HepG2 (cell line): Measurements from ENCODE around the gene KCNMA1. TPM values are rescaled to one million over a fixed set of nuclear protein-coding genes. Genes with fewer than 3 reads are reported as not detected.

Source experiments
- ATAC-seq: fragments of 200-7000 bp; cut with Tn5 transposase; 3 replicates; pipeline ENCODE4 v1.9.1; 2020; ENCODE audit warnings: mild to moderate bottlenecking, moderate library complexity
- BruUV-seq: library from RNA; stranded (reverse); fragments of 400-500 nt; replicated peaks from 2 replicates; lab custom pipeline; 2021; lab: Mats Ljungman, UMichigan
- CTCF ChIA-PET: fragments of 300-600 bp; formaldehyde crosslinking; extraction: SDS; loops from one replicate; lab custom pipeline; 2021; ENCODE audit warnings: low total read pairs, inconsistent platforms, low intra/inter-chr PET ratio; lab: Yijun Ruan, JAX
- POLR2A ChIA-PET: fragments of 350-600 bp; sonication (Branson Sonifier 250); formaldehyde crosslinking; loops from one replicate; lab custom pipeline; 2020; ENCODE audit warnings: antibody characterized with exemption, inconsistent platforms; lab: Yijun Ruan, JAX
- DNase-seq: peaks from one replicate; pipeline ENCODE4 v3.0.0-alpha.2; 2015; ENCODE audit warnings: low spot score
- FAIRE-seq: peaks from 3 replicates; lab custom pipeline; 2011; peaks lifted over from hg19 to GRCh38; lab: Jason Lieb, UNC
- H2AFZ ChIP-seq: one replicate; pipeline ENCODE4 v1.6.1; 2011; ENCODE audit warnings: low read length, inconsistent platforms
- H3K27ac ChIP-seq: fragments of 300-600 bp; 3 replicates; pipeline ENCODE4 v1.8.0; 2011; ENCODE audit warnings: mixed run types, mild to moderate bottlenecking, mixed read lengths, low read length, inconsistent platforms; ENCODE audit not compliant: insufficient read depth; ENCODE audit errors: extremely low read length
- H3K27me3 ChIP-seq, 2 experiments: fragments of 200-600 bp in 1 of 2; 2 replicates in 1 of 2; 3 replicates in 1 of 2; pipeline versions ENCODE4 v1.6.0 to v1.8.0; 2011; ENCODE audit warnings: low read length in 2 of 2, mild to moderate bottlenecking in 2 of 2, moderate library complexity in 2 of 2, inconsistent platforms in 1 of 2; ENCODE audit not compliant: insufficient read depth in 2 of 2, control insufficient read depth in 1 of 2
- H3K36me3 ChIP-seq, 2 experiments: fragments of 200-600 bp in 1 of 2; replicated peaks in 1 of 2; 2 replicates in 1 of 2; 3 replicates in 1 of 2; pipeline versions ENCODE4 v1.5.1 to v1.8.0; 2011; ENCODE audit warnings: low read length in 2 of 2, inconsistent platforms in 1 of 2; ENCODE audit not compliant: insufficient read depth in 2 of 2, control insufficient read depth in 1 of 2
- H3K4me1 ChIP-seq: 2 replicates; pipeline ENCODE4 v1.5.1; 2012; ENCODE audit warnings: low read length, inconsistent platforms; ENCODE audit not compliant: insufficient read depth
- H3K4me2 ChIP-seq: 2 replicates; pipeline ENCODE4 v1.6.0; 2011; ENCODE audit warnings: low read depth, low read length, inconsistent platforms
- H3K4me3 ChIP-seq, 3 experiments: fragments of 200-600 bp in 1 of 3; sonication (generic), shearing (Covaris generic) in 1 of 3; replicated peaks in 1 of 3; 2 replicates each; pipeline ENCODE4 v1.5.1; 2011 to 2016; ENCODE audit warnings: low read length in 3 of 3, inconsistent platforms in 2 of 3, low read depth in 2 of 3, mild to moderate bottlenecking in 2 of 3, control low read depth in 1 of 3, mixed read lengths in 1 of 3; ENCODE audit not compliant: insufficient read depth in 1 of 3
- H3K79me2 ChIP-seq: one replicate; pipeline ENCODE4 v1.6.1; 2011; ENCODE audit warnings: low read length, inconsistent platforms; ENCODE audit not compliant: insufficient read depth
- H3K9ac ChIP-seq: 2 replicates; pipeline ENCODE4 v1.6.0; 2011; ENCODE audit warnings: mild to moderate bottlenecking, low read depth, low read length, inconsistent platforms; ENCODE audit not compliant: insufficient read depth
- H3K9me3 ChIP-seq: 2 replicates; pipeline ENCODE4 v1.5.1; 2012; ENCODE audit warnings: mild to moderate bottlenecking, low read length
- H4K20me1 ChIP-seq: 2 replicates; pipeline ENCODE4 v1.6.0; 2011; ENCODE audit warnings: inconsistent platforms, mild to moderate bottlenecking, low read length, moderate library complexity; ENCODE audit not compliant: insufficient read depth
- ATAD3A ChIP-seq: sonication (generic); formaldehyde crosslinking; IDR thresholded peaks from 2 replicates; pipeline ENCODE4 v1.4.0; 2020; ENCODE audit warnings: missing genetic modification reagents
- HES4 ChIP-seq: sonication (generic); formaldehyde crosslinking; IDR thresholded peaks from 2 replicates; pipeline ENCODE4 v1.9.0; 2021; ENCODE audit warnings: mild to moderate bottlenecking, missing genetic modification reagents, borderline replicate concordance
- HOXA9 ChIP-seq: sonication (generic); formaldehyde crosslinking; IDR thresholded peaks from 2 replicates; pipeline ENCODE4 v1.8.1; 2022; ENCODE audit warnings: missing genetic modification reagents, mild to moderate bottlenecking, moderate library complexity, borderline replicate concordance
- MIER3 ChIP-seq: IDR thresholded peaks from 2 replicates; pipeline ENCODE4 v1.6.1; 2016; ENCODE audit warnings: missing compliant biosample characterization, borderline replicate concordance
- SKI ChIP-seq: fragments of 450-650 bp; IDR thresholded peaks from one replicate; pipeline ENCODE4 v1.6.1; 2018; ENCODE audit warnings: mild to moderate bottlenecking; ENCODE audit not compliant: partially characterized antibody
- ZFP36L2 ChIP-seq: sonication (generic); formaldehyde crosslinking; IDR thresholded peaks from 2 replicates; pipeline ENCODE4 v1.4.0; 2020; ENCODE audit warnings: missing genetic modification reagents
- ZMYM4 ChIP-seq: sonication (generic); formaldehyde crosslinking; IDR thresholded peaks from 2 replicates; pipeline ENCODE4 v1.8.1; 2023; ENCODE audit warnings: mild to moderate bottlenecking, missing genetic modification reagents
- ZNF101 ChIP-seq: sonication (generic); formaldehyde crosslinking; IDR thresholded peaks from 2 replicates; pipeline ENCODE4 v1.4.0; 2020; ENCODE audit warnings: mild to moderate bottlenecking, low read depth, missing genetic modification reagents, borderline replicate concordance
- ZNF205 ChIP-seq: IDR thresholded peaks from 2 replicates; pipeline ENCODE4 v1.6.1; 2018; ENCODE audit warnings: missing biosample characterization, missing genetic modification reagents
- ZNF337 ChIP-seq: sonication (generic); formaldehyde crosslinking; IDR thresholded peaks from 2 replicates; pipeline ENCODE4 v1.5.1; 2020; ENCODE audit warnings: missing genetic modification reagents, low read depth, mild to moderate bottlenecking, borderline replicate concordance
- ZNF512B ChIP-seq: sonication (generic); formaldehyde crosslinking; IDR thresholded peaks from 2 replicates; pipeline ENCODE4 v1.5.1; 2020; ENCODE audit warnings: missing genetic modification reagents, mild to moderate bottlenecking, borderline replicate concordance
- WGBS: methylation state at CpG from one replicate; pipeline ENCODE4 v1.1.6; 2017; ENCODE audit warnings: low lambda C conversion rate; 5-methylcytosine and 5-hydroxymethylcytosine counted together
- in situ Hi-C: cut with HindIII; loops from 2 replicates; pipeline ENCODE4 v1.10.0; 2017; ENCODE audit warnings: low pct_unique_long_range_greater_than_20kb; ENCODE audit not compliant: extremely low pct_ligation_motif_present
- intact Hi-C: fragments of 100-400 bp; cut with micrococcal nuclease; formaldehyde crosslinking; loops from one replicate; pipeline ENCODE4 v1.10.0; 2022; ENCODE audit not compliant: unreplicated experiment
- polyA plus RNA-seq, 8 experiments: library from polyadenylated mRNA; depleted of rRNA in 3 of 8; stranded (reverse) in 7 of 8; unstranded in 1 of 8; fragments of >200 nt; fragmentation: Illumina TruSeq in 4 of 8; extraction: Trizol in 4 of 8; gene quantifications; 2 replicates each; pipeline versions ENCODE4 v1.2.1 to v1.2.3, GENCODE V29; 2011 to 2016; ENCODE audit warnings: low read depth in 4 of 8, missing spikeins in 1 of 8, mixed read lengths in 1 of 8; ENCODE audit not compliant: insufficient read depth in 1 of 8
- total RNA-seq, 5 experiments: library from RNA; depleted of rRNA; stranded (reverse); fragments of >200 nt; fragmentation: Illumina TruSeq; extraction: Trizol; gene quantifications; 2 replicates each; pipeline ENCODE4 v1.2.3, GENCODE V29; 2016; ENCODE audit warnings: low read depth in 1 of 5
- TF ChIP-seq, protein P1 (sequence below): sonication (generic); formaldehyde crosslinking; IDR thresholded peaks from 2 replicates; pipeline ENCODE4 v1.4.0; 2020; ENCODE audit warnings: missing genetic modification reagents
- TF ChIP-seq, protein P2 (sequence below): sonication (generic); formaldehyde crosslinking; conservative IDR thresholded peaks from 2 replicates; pipeline ENCODE4 v1.8.0; 2022; ENCODE audit warnings: mild to moderate bottlenecking, moderate library complexity, missing genetic modification reagents

KCNMA1 gene
- total and polyA plus RNA-seq, 2 of the 13 experiments (the other 11 are each of a cell fraction or from before 2014, with no cell fraction given), result 0.02 TPM; not detected in 1

GRCh38 chr10:77300682-77301302, 336.8 kb downstream of the KCNMA1 start:
- BruUV-seq, result no TSS peak
- no peak overlapping the region for H3K4me3 ChIP-seq
- intact Hi-C loops (no loop called here), in situ Hi-C loops (no loop called here)
- no peaks in the 10 kb centered on the region for H3K79me2 ChIP-seq
- H3K9me3 ChIP-seq, result no peaks in the 10 kb centered on the region
- H3K4me2 ChIP-seq, result no peak overlapping the region
- DNase-seq (no peak), FAIRE-seq (no peak), ATAC-seq (no peak)
- WGBS, result 4% methylated on average over 3 of the region's 3 CpGs
- no peaks in the 10 kb centered on the region for H3K36me3 ChIP-seq
- no peaks in the 10 kb centered on the region for H3K4me1 ChIP-seq
- no peaks in the 10 kb centered on the region for H3K27me3 ChIP-seq
- H3K9ac ChIP-seq, result no peak overlapping the region
- ChIA-PET POLR2A (no interaction called here), CTCF (no interaction called here)
- H3K27ac ChIP-seq, result no peak overlapping the region
- no peaks in the 10 kb centered on the region for H4K20me1 ChIP-seq
- no peak overlapping the region for H2AFZ ChIP-seq
- TF ChIP-seq HES4 (CRISPR knock-in tag), result no peak
- TF ChIP-seq HOXA9 (CRISPR knock-in tag), result no peak
- no peak for TF ChIP-seq ZNF205
- no peak for TF ChIP-seq SKI
- no peak for TF ChIP-seq MIER3
- TF ChIP-seq ZNF512B (CRISPR knock-in tag), result no peak
- TF ChIP-seq, protein P1, sequence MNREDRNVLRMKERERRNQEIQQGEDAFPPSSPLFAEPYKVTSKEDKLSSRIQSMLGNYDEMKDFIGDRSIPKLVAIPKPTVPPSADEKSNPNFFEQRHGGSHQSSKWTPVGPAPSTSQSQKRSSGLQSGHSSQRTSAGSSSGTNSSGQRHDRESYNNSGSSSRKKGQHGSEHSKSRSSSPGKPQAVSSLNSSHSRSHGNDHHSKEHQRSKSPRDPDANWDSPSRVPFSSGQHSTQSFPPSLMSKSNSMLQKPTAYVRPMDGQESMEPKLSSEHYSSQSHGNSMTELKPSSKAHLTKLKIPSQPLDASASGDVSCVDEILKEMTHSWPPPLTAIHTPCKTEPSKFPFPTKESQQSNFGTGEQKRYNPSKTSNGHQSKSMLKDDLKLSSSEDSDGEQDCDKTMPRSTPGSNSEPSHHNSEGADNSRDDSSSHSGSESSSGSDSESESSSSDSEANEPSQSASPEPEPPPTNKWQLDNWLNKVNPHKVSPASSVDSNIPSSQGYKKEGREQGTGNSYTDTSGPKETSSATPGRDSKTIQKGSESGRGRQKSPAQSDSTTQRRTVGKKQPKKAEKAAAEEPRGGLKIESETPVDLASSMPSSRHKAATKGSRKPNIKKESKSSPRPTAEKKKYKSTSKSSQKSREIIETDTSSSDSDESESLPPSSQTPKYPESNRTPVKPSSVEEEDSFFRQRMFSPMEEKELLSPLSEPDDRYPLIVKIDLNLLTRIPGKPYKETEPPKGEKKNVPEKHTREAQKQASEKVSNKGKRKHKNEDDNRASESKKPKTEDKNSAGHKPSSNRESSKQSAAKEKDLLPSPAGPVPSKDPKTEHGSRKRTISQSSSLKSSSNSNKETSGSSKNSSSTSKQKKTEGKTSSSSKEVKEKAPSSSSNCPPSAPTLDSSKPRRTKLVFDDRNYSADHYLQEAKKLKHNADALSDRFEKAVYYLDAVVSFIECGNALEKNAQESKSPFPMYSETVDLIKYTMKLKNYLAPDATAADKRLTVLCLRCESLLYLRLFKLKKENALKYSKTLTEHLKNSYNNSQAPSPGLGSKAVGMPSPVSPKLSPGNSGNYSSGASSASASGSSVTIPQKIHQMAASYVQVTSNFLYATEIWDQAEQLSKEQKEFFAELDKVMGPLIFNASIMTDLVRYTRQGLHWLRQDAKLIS (CRISPR knock-in tag), result no peak
- TF ChIP-seq, protein P2, sequence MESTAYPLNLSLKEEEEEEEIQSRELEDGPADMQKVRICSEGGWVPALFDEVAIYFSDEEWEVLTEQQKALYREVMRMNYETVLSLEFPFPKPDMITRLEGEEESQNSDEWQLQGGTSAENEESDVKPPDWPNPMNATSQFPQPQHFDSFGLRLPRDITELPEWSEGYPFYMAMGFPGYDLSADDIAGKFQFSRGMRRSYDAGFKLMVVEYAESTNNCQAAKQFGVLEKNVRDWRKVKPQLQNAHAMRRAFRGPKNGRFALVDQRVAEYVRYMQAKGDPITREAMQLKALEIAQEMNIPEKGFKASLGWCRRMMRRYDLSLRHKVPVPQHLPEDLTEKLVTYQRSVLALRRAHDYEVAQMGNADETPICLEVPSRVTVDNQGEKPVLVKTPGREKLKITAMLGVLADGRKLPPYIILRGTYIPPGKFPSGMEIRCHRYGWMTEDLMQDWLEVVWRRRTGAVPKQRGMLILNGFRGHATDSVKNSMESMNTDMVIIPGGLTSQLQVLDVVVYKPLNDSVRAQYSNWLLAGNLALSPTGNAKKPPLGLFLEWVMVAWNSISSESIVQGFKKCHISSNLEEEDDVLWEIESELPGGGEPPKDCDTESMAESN (CRISPR knock-in tag), result no peak
- no peak for TF ChIP-seq ZNF101
- no peak for TF ChIP-seq ZMYM4 (CRISPR knock-in tag)
- TF ChIP-seq ATAD3A (CRISPR knock-in tag), result no peak
- TF ChIP-seq ZNF337 (CRISPR knock-in tag), result no peak
- TF ChIP-seq ZFP36L2, result no peak
